Central memory CD8-positive, alpha-beta T cell (primary cell): ENCODE data around the gene TMEM215.
"Not testable (repeated sequence)": the region's sequence is repeated elsewhere in the genome, so short reads cannot be mapped to it uniquely, and the experiment has no call there.

Experiments
- ATAC-seq: fragments of 150-1000 bp; cut with Tn5 transposase; replicated peaks from 2 replicates; pipeline ENCODE4 v1.10.0; 2022; ENCODE audit warnings: mild to moderate bottlenecking, moderate FRiP score, moderate number of reproducible peaks; ENCODE audit not compliant: poor library complexity, severe bottlenecking; ENCODE audit errors: extremely low read depth
- DNase-seq, 2 donors: peaks; one replicate each; pipeline ENCODE4 v3.0.0; 2021; ENCODE audit warnings: low spot score in 2 of 2
- H3K27ac Mint-ChIP-seq: one replicate; pipeline ENCODE4 v1.8.0; 2022; ENCODE audit warnings: low read depth, mild to moderate bottlenecking, moderate library complexity, mixed read lengths
- H3K27me3 Mint-ChIP-seq: one replicate; pipeline ENCODE4 v1.8.0; 2022; ENCODE audit warnings: mixed read lengths
- H3K36me3 Mint-ChIP-seq: one replicate; pipeline ENCODE4 v1.8.0; 2022; ENCODE audit warnings: mild to moderate bottlenecking, moderate library complexity, mixed read lengths; ENCODE audit not compliant: insufficient read depth
- H3K4me1 Mint-ChIP-seq: one replicate; pipeline ENCODE4 v1.8.0; 2022; ENCODE audit warnings: mixed read lengths
- H3K4me3 Mint-ChIP-seq: one replicate; pipeline ENCODE4 v1.8.0; 2022; ENCODE audit warnings: mild to moderate bottlenecking, moderate library complexity, mixed read lengths
- H3K9me3 Mint-ChIP-seq: one replicate; pipeline ENCODE4 v1.8.0; 2022; ENCODE audit warnings: mixed read lengths

The TMEM215 gene

DNA sequence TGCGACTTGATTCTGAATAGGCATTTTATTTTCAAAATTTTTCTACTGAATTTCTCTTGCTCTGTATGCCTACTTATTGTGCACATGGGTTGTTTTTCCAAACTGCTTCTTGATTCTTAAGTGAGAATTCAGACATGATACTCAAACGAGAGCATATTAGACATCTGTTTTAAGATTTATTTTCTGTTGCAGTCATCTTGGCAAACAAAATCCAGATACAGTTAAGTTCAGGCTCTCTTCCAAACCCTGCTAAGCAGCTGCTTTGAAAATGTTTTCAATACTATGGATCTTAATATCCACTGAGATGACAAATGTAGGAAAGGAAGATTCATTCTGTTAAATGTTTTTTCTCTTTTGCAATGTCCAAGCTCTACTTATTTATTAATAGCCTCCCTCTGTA lies 4.5 kb downstream of the TMEM215 start:
- Mint-ChIP-seq H3K27me3 (peaks cover 69% of the 10 kb centered on the region), H3K27ac (no peak overlapping the region), H3K9me3 (peaks cover 4% of the 10 kb centered on the region), H3K4me1 (no peaks in the 10 kb centered on the region), H3K4me3 (no peak overlapping the region), H3K36me3 (no peaks in the 10 kb centered on the region)
- DNase-seq (no peak), ATAC-seq (no peak)

DNA sequence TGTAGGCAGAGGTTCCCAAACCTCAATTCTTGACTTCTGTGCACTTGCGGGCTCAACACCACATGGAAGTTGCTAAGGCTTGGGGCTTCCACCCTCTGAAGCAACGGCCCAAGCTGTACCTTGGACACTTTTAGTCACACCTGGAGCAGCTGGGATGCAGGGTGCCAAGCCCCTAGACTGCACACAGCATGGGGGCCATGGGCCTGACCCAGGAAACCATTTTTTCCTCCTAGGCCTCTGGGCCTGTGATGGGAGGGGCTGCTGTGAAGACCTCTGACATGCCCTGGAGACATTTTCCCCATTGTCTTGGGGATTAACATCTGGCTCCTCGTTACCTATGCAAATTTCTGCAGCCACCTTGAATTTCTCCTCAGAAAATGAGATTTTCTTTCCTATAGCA lies 12.7 kb downstream of the TMEM215 start:
- Mint-ChIP-seq H3K27me3 (peaks cover 28% of the 10 kb centered on the region), H3K9me3 (peaks cover 17% of the 10 kb centered on the region)
- not testable (repeated sequence) for H3K36me3 Mint-ChIP-seq, H3K27ac Mint-ChIP-seq, ATAC-seq, H3K4me3 Mint-ChIP-seq, H3K4me1 Mint-ChIP-seq, DNase-seq

DNA sequence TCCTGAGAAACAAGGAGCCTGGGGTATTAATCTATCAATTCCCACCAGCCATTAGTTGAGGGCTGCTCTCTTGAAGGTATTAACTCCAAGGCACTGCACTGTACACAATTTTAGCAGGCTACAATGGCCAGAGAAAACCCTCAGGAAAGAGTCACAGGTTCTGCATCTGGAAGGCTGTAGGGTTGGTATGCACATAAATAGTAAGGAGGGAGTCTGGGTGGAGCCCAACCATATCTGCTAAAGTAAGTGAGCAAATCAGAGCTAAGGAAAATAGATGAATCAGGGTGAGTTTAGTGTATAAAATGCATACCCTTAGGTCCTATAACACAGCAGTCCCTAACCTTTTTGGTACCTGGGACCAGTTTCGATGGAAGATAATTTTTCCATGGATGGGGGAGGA lies 18.2 kb downstream of the TMEM215 start:
- peaks cover 13% of the 10 kb centered on the region for H3K9me3 Mint-ChIP-seq
- ATAC-seq (no peak), DNase-seq (no peak)
- no peak overlapping the region for H3K27ac Mint-ChIP-seq
- H3K27me3 Mint-ChIP-seq = peaks cover 39% of the 10 kb centered on the region
- peaks cover 2% of the 10 kb centered on the region for H3K36me3 Mint-ChIP-seq
- H3K4me3 Mint-ChIP-seq = no peak overlapping the region
- H3K4me1 Mint-ChIP-seq = no peaks in the 10 kb centered on the region

DNA sequence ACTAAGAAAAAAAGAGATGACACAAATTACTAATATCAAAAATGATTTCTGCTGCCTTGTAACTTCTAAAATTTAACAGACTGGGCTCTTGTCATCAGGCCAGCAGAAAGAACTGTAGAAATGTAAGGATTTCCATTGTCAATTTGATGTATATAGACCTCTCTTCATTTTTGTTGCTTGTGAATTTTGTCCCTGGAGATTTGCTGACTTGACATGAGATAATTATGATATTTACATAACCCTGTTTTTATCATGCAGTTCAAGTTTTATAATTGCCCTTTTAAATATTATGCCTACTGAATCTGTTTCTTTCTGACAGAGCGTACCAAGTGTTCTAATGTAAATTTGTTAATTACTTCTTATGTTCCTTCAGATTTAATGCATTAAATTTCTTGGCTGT lies 23.9 kb downstream of the TMEM215 start:
- no peak for DNase-seq
- ATAC-seq = no peak
- no peaks in the 10 kb centered on the region for H3K4me1 Mint-ChIP-seq
- H3K36me3 Mint-ChIP-seq = peaks cover 2% of the 10 kb centered on the region
- H3K9me3 Mint-ChIP-seq = peaks cover 15% of the 10 kb centered on the region
- H3K27ac Mint-ChIP-seq = no peak overlapping the region
- H3K4me3 Mint-ChIP-seq = no peak overlapping the region
- peaks cover 25% of the 10 kb centered on the region for H3K27me3 Mint-ChIP-seq

DNA sequence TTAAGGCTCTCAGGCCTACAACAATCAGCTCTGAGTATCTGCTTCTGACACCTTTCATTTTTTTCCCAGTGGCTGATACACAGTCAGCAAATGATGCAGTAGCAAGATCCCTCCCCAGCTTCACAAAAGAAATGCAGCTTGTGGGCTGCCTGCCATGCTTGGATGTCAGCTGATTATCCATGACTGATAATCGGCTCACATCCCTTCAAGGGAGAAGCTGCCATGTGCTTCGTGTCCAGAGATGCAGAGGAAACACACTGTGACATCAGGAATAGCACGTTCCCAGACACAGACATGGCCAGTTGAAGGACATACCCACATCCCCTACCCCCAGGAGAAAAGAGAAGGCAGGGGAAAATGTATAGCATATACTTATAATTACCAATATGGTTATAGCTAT lies 27.9 kb downstream of the TMEM215 start:
- DNase-seq (no peak), ATAC-seq (no peak)
- peaks cover 22% of the 10 kb centered on the region for H3K27me3 Mint-ChIP-seq
- H3K9me3 Mint-ChIP-seq = peaks cover 9% of the 10 kb centered on the region
- no peaks in the 10 kb centered on the region for H3K36me3 Mint-ChIP-seq
- no peak overlapping the region for H3K4me3 Mint-ChIP-seq
- no peak overlapping the region for H3K27ac Mint-ChIP-seq
- H3K4me1 Mint-ChIP-seq = no peaks in the 10 kb centered on the region

DNA sequence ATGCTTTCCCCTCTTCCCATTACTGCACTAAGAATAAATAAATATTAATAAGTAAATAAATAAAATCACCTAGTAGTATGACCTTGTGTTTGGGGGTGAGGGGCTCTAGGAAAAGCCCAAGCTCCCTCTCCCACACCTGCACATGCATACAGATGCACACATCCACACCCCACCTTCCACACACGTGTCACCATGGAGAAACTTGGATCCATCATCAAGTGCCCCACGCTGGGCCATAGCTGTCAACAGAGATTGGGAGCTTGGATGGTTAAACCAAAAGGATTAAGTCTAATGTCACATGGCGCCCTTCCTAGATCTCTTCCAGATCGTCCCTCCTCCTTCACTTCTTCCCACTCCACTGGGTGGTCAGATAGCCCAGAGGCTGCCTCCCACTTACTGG lies 37.0 kb downstream of the TMEM215 start:
- Mint-ChIP-seq H3K4me3 (no peak overlapping the region), H3K36me3 (peaks cover 2% of the 10 kb centered on the region), H3K27me3 (peaks cover 62% of the 10 kb centered on the region), H3K27ac (no peak overlapping the region), H3K9me3 (no peaks in the 10 kb centered on the region), H3K4me1 (no peaks in the 10 kb centered on the region)
- DNase-seq (no peak), ATAC-seq (no peak)

DNA sequence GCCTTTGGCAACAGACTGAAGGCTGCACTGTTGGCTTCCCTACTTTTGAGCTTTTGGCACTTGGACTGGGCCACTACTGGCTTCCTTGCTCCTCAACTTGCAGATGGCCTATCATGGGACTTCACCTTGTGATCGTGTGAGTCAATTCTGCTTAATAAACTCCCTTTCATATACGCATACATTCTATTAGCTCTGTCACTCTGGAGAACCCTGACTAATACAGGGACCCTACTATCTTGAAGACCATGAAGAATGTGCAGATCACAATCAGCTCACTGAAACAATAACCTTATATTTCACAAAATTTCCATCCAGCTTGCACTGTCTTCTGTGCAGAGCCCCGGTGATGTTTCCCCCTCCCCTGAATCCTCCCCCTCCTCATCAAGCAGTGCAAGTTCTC lies 39.8 kb downstream of the TMEM215 start:
- Mint-ChIP-seq H3K9me3 (peaks cover 6% of the 10 kb centered on the region), H3K27me3 (peaks cover 84% of the 10 kb centered on the region), H3K4me1 (no peaks in the 10 kb centered on the region), H3K4me3 (no peak overlapping the region), H3K36me3 (peaks cover 2% of the 10 kb centered on the region), H3K27ac (no peak overlapping the region)
- ATAC-seq (no peak), DNase-seq (no peak)

DNA sequence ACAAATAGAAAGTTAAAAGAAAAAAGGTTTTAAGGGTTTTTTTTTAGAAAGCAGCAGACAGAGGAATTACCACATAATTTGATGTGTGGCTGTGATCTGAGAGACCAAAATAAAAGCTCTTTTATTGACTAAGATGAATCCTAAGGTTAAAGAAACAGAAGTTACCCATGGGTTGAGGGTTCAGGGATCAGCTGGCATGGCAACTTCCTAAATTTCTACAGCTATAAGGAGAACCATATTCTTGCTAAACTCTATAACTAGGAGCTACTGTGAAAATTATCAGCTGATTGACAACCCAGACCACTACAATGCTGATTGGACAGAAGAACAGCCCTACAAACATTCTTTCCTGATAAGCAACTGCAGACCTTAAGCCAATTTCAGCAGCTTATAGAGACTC lies 40.2 kb downstream of the TMEM215 start:
- peaks cover 81% of the 10 kb centered on the region for H3K27me3 Mint-ChIP-seq
- H3K9me3 Mint-ChIP-seq = peaks cover 7% of the 10 kb centered on the region
- DNase-seq (no peak), ATAC-seq (no peak)
- no peak overlapping the region for H3K4me3 Mint-ChIP-seq
- peaks cover 2% of the 10 kb centered on the region for H3K36me3 Mint-ChIP-seq
- H3K4me1 Mint-ChIP-seq = no peaks in the 10 kb centered on the region
- H3K27ac Mint-ChIP-seq = no peak overlapping the region

DNA sequence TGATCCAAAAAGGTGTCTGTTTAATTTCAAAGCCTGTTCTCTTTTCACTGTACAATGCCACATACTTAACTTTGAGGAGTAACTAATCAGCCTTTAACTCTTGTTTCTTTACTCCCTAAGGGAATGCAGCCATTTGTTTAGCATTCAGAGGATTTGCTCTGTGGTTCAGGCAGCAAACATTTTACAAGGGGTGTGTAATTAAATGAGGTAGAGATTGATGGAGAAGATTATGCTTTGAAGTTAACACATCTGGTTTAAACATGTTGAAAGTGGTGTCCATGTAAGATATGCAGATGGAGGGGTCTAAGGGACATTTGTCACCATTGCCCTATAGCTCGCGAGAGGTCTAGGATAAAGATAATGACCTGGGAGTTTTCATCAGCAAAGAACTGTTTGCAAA lies 41.9 kb downstream of the TMEM215 start:
- no peak for DNase-seq
- Mint-ChIP-seq H3K27ac (no peak overlapping the region), H3K4me3 (no peak overlapping the region), H3K4me1 (no peaks in the 10 kb centered on the region), H3K27me3 (peaks cover 75% of the 10 kb centered on the region), H3K36me3 (no peaks in the 10 kb centered on the region), H3K9me3 (peaks cover 7% of the 10 kb centered on the region)
- no peak for ATAC-seq

DNA sequence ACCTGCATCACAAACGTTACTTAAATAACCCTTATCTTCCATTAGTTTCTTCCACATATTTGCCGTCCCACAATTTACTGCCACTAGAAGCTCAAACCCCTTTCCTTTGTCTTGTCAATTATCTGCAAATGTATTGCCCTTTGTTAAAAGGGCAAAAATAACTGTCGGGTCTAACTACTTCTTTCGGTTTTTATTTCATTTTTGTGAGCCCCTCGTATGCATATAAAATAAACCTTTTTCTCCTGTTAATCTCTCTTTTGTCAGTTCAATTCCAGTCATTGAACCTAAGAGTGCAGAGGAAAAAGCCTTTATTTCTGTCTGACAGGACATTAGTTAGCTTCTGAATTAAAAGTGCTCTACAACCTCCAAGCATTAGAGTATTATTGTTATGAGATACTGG lies 45.5 kb downstream of the TMEM215 start:
- Mint-ChIP-seq H3K4me1 (no peaks in the 10 kb centered on the region), H3K27me3 (peaks cover 60% of the 10 kb centered on the region)

DNA sequence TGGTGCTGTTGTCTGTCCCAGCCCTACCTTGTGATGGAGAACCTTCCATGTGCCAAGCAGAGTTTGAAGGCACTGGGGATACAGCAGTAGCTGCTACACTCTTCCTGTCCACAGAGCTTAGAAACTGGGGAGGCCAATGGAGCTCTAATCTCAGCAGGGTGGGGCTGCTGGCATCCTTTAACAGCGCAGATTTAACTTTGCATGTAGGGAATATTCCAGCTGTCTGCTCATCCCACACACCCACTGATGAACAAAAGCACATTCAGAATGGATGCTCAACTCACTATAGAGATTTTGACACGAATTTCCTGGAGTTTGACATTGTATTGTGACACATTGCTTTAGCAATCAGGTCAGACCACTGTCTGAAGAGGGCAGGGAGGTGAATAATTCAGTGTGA lies 49.0 kb downstream of the TMEM215 start:
- H3K4me3 Mint-ChIP-seq = no peak overlapping the region
- H3K27ac Mint-ChIP-seq = no peak overlapping the region
- H3K9me3 Mint-ChIP-seq = peaks cover 7% of the 10 kb centered on the region
- H3K36me3 Mint-ChIP-seq = no peaks in the 10 kb centered on the region
- H3K4me1 Mint-ChIP-seq = no peaks in the 10 kb centered on the region
- DNase-seq (no peak), ATAC-seq (no peak)
- H3K27me3 Mint-ChIP-seq = peaks cover 53% of the 10 kb centered on the region

More for the DNA sequence above, 45.5 kb downstream of the TMEM215 start:
- ATAC-seq (no peak), DNase-seq (no peak)
- Mint-ChIP-seq H3K36me3 (no peaks in the 10 kb centered on the region), H3K4me3 (no peak overlapping the region), H3K9me3 (peaks cover 7% of the 10 kb centered on the region), H3K27ac (no peak overlapping the region)
